HG03280 (cell line): ENCODE results near the gene ARVCF.

Source experiments
- ATAC-seq: cut with Tn5 transposase; IDR thresholded peaks from one replicate; pipeline ENCODE4 v1.9.1; 2021; ENCODE audit warnings: mild to moderate bottlenecking, moderate library complexity; ENCODE audit not compliant: unreplicated experiment

The ARVCF gene

GRCh38 chr22:20054034-20054427 lies 37.4 kb upstream of the ARVCF start:
- no peak for ATAC-seq

- no peak for ATAC-seq
These were observed 36.9 kb upstream of the ARVCF start for GRCh38 chr22:20053407-20054033.

DNA sequence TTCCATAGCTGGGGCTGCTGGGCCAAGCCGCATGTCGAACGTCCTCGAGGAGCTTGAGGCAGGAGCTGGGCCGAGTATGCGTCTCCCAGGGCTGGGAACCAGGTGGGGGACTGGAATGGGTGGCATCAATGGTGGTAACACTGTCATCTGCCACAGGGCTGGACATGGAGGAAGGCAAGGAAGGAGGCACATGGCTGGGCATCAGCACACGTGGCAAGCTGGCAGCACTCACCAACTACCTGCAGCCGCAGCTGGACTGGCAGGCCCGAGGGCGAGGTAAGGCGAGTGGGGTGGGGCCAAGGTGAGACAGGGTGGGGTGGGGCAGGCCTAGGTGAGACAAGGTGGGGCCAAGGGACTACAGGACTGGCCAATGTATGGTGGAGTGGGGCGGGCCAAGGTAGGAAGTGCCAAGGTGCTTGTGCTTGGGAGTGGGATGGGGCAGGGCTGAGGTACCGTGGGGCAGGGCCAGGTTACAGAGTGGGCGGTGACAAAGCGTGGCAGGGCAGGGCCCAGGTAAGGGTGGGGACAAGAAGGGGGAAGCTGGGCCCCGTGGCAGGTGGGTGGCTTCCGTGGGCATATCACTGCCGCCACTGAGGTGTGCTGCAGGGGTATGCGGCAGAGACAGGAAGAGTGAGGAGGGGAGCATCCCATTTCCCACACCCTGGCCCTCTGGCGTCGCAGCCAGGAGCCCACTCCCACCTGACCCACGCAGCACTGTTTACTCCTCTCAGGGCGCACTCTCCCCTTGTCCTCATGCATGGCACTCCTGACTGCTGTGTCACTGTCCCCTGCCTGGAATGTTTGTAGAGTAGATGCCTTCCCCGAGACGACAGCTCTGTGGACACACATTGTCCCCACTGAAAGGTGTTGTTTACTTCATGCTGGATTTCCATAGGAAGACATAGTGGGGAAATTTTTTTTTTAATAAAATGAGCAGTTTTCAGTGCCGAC lies 36.0 kb upstream of the ARVCF start:
- ATAC-seq = no peak

DNA sequence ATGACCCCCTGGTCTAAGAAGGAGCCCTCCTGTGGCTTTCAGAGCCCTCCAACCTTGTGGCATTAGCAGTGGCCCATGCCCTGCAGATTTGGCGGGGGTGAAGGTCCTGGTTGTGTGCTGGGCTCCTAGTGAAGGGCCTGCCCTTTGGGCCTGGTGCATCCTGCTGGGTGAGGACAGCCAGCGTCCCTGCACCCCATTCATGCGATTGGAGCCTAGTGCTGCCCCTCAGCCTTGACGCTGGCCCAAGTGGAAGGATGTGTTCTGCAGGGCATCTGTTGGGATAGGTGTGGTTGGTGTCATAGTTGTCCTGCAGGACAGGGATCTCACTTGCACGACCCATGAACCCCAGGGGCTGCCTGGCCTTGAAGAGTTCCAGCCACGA lies 35.3 kb upstream of the ARVCF start:
- no peak for ATAC-seq

DNA sequence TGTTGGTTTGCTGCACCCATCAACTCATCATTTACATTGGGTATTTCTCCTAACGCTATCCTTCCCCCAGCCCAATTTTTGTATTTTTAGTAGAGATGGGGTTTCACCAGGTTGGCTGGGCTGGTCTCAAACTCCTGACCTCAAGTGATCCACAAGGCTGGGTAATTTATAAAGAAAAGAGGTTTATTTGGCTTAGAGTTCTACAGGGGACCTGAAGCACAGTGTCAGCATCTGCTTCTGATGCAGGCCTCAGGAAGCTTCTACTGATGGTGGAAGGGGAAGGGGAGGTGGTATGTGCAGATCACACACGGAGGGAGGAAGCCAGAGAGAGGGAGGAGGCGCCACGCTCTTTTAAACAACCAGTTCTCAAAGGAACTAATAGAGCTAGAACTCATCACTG lies 30.1 kb upstream of the ARVCF start:
- no peak for ATAC-seq

DNA sequence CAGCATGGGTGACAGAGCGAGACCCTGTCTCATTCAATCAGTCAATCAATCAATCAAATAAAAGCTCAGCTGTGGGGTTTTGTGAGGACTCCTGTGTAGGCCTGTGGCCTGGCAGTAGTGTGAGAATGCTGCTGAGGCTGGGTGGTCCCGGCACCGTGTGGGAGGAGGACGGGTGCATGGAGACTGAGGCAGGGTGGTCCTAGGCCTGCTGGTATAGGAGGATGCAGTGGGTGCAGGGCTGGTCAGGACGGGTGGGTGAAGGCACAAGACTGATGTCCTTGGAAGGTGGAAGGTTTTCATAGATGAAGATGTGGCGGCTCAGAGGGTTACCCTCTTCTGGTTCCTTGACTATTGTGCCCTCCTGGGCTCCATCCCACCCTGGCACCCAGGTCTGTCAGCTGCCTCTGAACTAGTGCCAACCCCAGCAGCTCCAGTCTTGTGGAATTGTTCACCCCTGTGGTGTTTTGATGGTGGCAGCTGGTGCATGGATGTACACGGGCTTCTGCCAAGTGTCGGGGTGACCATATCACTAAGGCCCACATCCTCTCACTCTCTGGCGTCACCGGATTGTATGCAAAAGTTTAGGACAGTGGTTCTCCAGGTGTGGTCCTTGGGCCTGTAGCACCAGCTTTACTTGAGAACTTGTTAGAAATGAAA lies 28.0 kb upstream of the ARVCF start:
- no peak for ATAC-seq

- ATAC-seq = no peak
These were observed 27.3 kb upstream of the ARVCF start for GRCh38 chr22:20043997-20044342.

DNA sequence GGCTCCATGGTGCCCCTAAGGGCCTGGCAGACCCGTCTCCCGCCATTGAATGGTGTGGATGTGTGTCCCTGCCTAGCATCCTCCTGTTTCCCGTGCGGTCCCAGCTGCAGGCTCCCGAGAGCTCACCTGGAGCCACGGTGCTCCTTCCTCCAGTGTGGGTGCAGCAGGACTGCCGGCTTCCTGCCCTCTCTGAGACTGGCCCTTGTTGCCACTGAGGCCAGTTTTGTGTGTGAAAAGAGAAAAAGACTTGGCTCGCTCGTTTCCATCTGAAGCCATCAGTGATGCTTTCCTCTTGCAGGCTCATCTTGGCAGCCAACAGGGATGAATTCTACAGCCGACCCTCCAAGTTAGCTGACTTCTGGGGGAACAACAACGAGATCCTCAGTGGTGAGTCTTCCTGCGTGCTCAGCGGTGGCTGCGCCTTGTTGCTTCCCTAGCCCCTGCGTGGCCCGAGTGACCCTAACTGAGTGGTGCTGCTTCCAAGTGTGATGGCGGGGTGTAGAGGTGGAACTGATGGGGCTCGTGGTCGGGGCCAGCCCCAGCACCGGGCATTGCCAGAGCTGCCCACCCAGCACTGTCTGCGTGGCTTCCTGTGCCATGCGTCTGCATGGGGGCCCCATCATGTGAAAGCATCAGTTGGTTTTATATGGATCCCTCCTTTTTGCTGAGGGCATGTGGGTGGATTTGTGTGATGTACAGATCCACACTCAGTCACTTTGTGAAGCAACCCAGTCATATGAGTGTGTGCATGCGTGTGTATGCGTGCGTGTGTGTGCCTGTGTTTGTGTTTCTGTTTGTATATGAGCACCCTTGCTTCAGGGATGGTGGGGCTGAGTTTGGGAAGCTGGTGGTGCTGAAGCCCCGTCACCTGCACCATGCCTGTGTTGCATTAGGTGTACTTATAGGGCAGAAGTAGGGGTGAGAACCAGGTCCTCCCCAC lies 26.7 kb upstream of the ARVCF start:
- ATAC-seq = no peak

DNA sequence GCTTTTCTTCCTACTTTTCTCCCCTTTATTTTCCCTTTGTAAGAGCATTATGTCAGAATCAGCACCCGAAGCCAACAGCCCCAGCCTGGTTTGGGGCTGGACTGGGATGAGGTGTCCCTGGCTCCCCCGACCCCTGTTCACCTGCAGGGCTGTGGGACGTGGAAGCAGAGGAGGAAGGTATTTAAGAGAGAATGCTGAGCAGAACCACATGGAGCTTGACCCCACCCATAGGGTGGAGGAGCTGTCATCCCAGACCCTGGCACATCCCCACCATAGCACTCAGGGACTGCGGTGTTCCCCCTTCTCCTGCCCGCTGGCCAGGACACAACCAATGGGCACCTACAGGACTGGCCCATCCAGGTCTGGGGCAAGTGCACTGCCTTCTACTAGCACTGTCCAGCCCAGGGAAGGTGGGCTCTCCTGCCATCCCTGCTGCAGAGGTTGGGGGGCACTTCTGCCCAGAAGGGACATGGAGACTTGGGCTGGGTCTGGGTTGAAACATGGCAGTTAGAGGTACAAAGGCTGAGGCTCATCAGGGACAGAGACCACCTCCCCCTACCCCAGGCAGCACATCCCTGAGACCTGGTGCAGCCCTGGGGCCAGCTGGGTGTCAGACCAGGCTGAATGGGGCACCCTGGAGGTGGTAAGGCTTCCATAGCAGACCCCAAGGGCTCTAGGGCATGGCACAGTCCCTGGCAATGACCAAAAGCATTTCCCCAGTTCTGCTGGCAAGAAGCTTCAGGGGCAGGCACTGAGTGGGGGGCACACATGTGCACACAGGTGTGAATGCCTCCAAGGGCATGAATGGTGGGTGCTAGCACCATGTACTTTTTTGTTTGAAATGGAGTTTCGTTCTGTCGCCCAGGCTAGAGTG lies 23.9 kb upstream of the ARVCF start:
- no peak for ATAC-seq

DNA sequence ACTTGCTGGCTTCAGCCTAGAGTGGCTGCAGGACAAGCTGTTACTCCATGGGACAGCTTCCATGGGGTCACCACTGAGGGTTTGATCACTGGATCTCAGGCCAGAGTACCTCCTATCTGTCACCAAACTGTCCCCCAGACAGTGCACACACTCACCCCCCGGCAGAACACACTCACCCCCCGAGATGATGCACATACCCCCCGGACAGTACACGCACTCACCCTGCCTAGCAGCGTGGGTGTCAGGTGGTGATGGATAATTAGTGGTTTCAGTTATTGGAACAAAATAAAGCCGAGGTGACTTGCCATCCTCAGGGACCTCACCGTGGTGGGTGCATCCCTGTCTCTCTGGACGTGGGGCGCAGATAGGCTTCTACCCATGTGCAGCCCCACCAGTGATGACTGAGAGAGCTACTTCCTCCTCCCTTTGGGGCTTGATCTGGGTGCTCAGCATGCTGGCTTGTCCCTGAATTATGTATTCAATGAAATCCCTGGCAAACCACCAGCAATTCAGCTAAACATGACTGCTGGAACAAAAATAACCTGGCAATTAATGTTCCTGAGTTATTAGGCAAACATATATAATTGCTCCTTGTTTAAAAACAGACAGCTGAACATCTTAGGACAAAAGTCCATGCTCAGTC lies 23.2 kb upstream of the ARVCF start:
- ATAC-seq = no peak

DNA sequence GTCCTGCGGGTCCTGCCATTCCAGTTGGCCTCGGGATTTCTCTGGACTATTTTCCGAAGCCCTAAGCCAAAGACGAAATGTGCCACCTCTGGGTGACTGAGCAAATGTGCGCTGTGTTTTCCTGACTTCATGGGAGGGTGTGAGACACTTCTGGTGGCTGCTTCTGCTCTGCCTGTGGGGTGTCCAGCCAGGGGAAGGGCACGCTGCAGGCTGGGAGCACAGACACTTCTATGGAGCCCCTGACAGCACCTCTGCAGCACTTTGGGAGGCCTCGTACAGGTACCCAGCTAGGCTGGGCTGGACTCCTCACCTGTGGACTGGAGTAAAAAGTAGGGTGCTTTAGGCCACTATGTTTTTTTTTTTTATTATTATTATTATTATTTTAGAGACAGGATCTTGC lies 22.0 kb upstream of the ARVCF start:
- no peak for ATAC-seq

DNA sequence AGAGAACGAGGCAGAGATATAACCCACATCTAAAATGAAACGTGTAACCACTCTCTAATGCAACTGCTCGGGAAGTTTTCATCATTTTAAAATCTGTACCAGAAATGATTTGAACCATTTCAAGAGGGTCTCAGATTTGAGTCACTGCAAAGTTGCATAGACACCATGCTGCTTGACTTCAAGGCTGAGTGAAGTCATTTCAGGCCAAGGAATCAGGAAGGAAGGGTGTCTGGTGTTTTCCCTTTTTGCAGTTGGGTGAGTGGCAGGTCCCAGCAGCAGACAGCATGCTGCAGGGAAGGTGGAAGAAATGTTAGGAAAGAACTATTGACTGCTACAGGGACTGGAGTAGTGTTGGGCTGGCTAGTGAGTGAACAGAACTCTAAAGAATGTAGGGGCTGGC lies 20.8 kb upstream of the ARVCF start:
- no peak for ATAC-seq

GRCh38 chr22:20036535-20037392 lies 20.1 kb upstream of the ARVCF start:
- no peak for ATAC-seq

- no peak for ATAC-seq
These were observed 19.5 kb upstream of the ARVCF start for GRCh38 chr22:20036084-20036482.

- no peak for ATAC-seq
These were observed 18.9 kb upstream of the ARVCF start for GRCh38 chr22:20035375-20036083.

GRCh38 chr22:20034143-20034542 lies 17.5 kb upstream of the ARVCF start:
- ATAC-seq = no peak

DNA sequence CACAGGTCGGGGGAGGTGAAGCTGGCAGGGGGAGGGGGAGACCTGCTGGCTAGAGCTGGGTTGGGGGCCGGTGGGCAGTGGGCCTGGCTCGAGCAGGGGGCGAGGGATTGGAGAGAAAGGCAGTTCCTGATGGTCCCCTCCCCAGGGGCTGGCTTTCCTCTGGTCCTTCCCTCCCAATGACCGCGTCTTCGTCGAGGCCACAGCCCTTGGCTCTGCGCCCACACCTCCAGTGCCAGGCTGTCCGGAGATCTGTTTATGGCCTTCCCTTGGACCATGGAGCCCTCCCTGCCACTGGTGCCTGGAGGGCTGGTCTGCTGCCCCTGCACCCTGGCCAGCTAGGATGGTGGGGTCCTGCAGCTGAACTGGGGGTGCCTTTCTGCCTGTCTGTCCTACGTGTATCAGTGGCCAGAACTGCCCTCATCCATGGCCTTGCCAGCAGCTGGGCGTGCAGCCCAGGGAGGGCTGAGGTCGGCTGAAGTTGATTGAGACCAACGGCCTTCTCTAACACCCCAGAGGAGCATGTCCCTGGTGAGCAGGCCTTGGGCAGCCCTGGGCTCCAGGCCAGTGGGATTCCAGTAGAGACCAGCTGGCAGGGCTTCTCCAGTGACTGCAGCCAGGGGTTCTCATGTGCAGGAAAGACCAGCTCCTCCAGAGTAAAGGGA lies 16.6 kb upstream of the ARVCF start:
- ATAC-seq = no peak
